Spleen (tissue), 7 donors: ENCODE results near the gene IGFBP7.

ENCODE experiments used
- CTCF ChIP-seq, 11 experiments: fragments of 200-600 bp in 7 of 11; fragments of 450-650 bp in 4 of 11; sonication (generic) in 4 of 11; IDR thresholded peaks in 8 of 11; conservative IDR thresholded peaks in 3 of 11; 1 replicate in 7 of 11; 2 replicates in 4 of 11; pipeline versions ENCODE4 v1.4.0 to v1.8.0; 2016 to 2021; ENCODE audit warnings: antibody characterized with exemption in 11 of 11, inconsistent platforms in 4 of 11, mild to moderate bottlenecking in 1 of 11
- POLR2A ChIP-seq, 3 donors: fragments of 450-650 bp; IDR thresholded peaks; one replicate each; pipeline ENCODE4 v1.5.1; 2017; ENCODE audit warnings: antibody characterized with exemption in 3 of 3, mild to moderate bottlenecking in 1 of 3
- POLR2AphosphoS5 ChIP-seq, 3 donors: sonication (generic); formaldehyde crosslinking; IDR thresholded peaks; one replicate each; pipeline ENCODE4 v1.5.1; 2017; ENCODE audit warnings: antibody characterized with exemption in 3 of 3
- donor health status: DM: no; HTN: no; CAD: no; lungs with moderate emphysema.
- donor health status: DM: no; HTN: no; CAD: no.
- donor health status: DM: no; HTN: no; CAD: no.

GRCh38 chr4:56986952-56987351, 123.2 kb downstream of the IGFBP7 start:
- TF ChIP-seq POLR2A (IDR thresholded peaks at IDR 0.05) (no peak), CTCF (IDR thresholded peaks at IDR 0.05 in 8 of 11, conservative IDR thresholded peaks at IDR 0.05 in 3 of 11) (no peak), POLR2AphosphoS5 (IDR thresholded peaks at IDR 0.05) (no peak)
